Measurements from ENCODE around the gene NF2. TPM values are rescaled to one million over a fixed set of nuclear protein-coding genes. Genes with fewer than 3 reads are reported as not detected.
"Not testable (repeated sequence)": the region's sequence is repeated elsewhere in the genome, so short reads cannot be mapped to it uniquely, and the experiment has no call there.

NF2 gene
- total and polyA plus RNA-seq, 2 of the 8 experiments (the other 6 are each of a cell fraction or from before 2014, with no cell fraction given) = 17.6 to 53.6 TPM

DNA sequence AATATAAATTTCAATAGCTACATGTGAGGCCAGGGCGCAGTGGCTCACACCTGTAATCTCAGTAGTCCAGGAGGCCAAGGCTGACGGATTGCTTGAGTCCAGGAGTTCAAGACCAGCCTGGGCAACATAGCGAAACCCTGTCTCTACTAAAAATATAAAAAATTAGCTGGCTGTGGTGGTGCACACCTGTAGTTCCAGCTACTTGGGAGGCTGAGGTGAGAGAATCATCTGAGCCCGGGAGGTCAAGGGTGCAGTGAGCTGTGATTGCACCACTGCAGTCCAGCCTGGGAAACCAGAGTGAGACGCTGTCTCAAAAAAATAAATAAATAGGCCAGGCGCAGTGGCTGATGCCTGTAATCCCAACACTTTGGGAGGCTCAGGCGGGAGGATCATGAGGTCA is 36.9 kb upstream of the NF2 start:
- not testable (repeated sequence) for H3K9me3 ChIP-seq (ENCODE audit: insufficient read depth in 2 of 2, low read depth in 1 of 2, low read length in 1 of 2); H2BK120ac ChIP-seq (replicated peaks; ENCODE audit: low read depth, low read length); H3K23ac ChIP-seq (ENCODE audit: insufficient read length); DNase-seq (ENCODE audit: low read depth in 1 of 2, low spot score in 2 of 2); H3K56ac ChIP-seq (replicated peaks; ENCODE audit: insufficient read length, low read depth, low read length); H2BK12ac ChIP-seq (ENCODE audit: low read depth, low read length); H3K4me2 ChIP-seq (ENCODE audit: insufficient read depth in 1 of 2, low read depth in 2 of 2, low read length in 2 of 2); H3K4ac ChIP-seq (replicated peaks; ENCODE audit: insufficient read length, low read depth, low read length); H3K4me1 ChIP-seq (replicated peaks in 1 of 4; ENCODE audit: control insufficient read depth in 3 of 4, insufficient read depth in 4 of 4, low read length in 3 of 4); H4K5ac ChIP-seq (ENCODE audit: insufficient read length, low read depth, low read length); H2BK15ac ChIP-seq (ENCODE audit: low read length); H3K79me2 ChIP-seq (ENCODE audit: control insufficient read depth in 1 of 2, insufficient read depth in 2 of 2, low read length in 2 of 2); H2AFZ ChIP-seq (ENCODE audit: low read length); H4K8ac ChIP-seq (ENCODE audit: extremely low read depth, insufficient read depth, low read length); H3K27ac ChIP-seq (ENCODE audit: low read depth, low read length); H3K79me1 ChIP-seq (ENCODE audit: low read depth, low read length); H3K18ac ChIP-seq (ENCODE audit: extremely low read depth, low read length); H4K91ac ChIP-seq (replicated peaks; ENCODE audit: insufficient read length, low read length); H3K4me3 ChIP-seq (ENCODE audit: extremely low read depth in 1 of 4, insufficient read depth in 2 of 4, low read depth in 3 of 4, low read length in 4 of 4); H3K23me2 ChIP-seq (ENCODE audit: low read depth, low read length); H3K14ac ChIP-seq (ENCODE audit: insufficient read length); H3K9ac ChIP-seq (replicated peaks in 1 of 4; ENCODE audit: extremely low read depth in 1 of 4, low read depth in 3 of 4, low read length in 3 of 4); H2BK5ac ChIP-seq (ENCODE audit: low read depth, low read length); H3K27me3 ChIP-seq (replicated peaks in 1 of 4; ENCODE audit: control insufficient read depth in 3 of 4, extremely low read depth in 1 of 4, insufficient read depth in 3 of 4, low read length in 3 of 4); FAIRE-seq; H2AK5ac ChIP-seq (ENCODE audit: low read depth, low read length); H2BK20ac ChIP-seq (ENCODE audit: low read length)
- Histone ChIP-seq H3K36me3 (ENCODE audit: control insufficient read depth in 2 of 4, insufficient read depth in 4 of 4, low read length in 3 of 4) (peaks cover 17 to 73% (median 46%) of the 10 kb centered on the region in 4 experiments), H4K20me1 (replicated peaks in 1 of 2; ENCODE audit: control insufficient read depth in 1 of 2, insufficient read depth in 2 of 2, low read length in 2 of 2) (peaks cover 0 to 17% of the 10 kb centered on the region in 2 experiments)
- POLR2A ChIA-PET (ENCODE audit: partially characterized antibody) = interaction anchor here (0.7 to 5.0 kb wide), 9 partner anchors 8 to 178 kb away, joined by 3 to 43 read pairs (median 4); partner anchors contain the start of genes AP1B1 and THOC5
- CTCF ChIA-PET (ENCODE audit: partially characterized antibody) = interaction anchor here (3.5 kb wide), 1 partner anchor 12 kb away, joined by 17 read pairs; the partner anchor contains the start of gene THOC5
- WGBS, 2 experiments (ENCODE audit: extremely low coverage in 1 of 2, insufficient coverage in 1 of 2, insufficient read length in 1 of 2, insufficient replicate concordance in 2 of 2, low coverage in 1 of 2, low lambda C conversion rate in 2 of 2, missing lambda C conversion rate in 1 of 2) = 92% methylated on average over 7 of the region's 7 CpGs; no CpG with 5 or more reads in 1 of the 2 experiments
